Breast epithelium (tissue), 4 donors: ENCODE data around the gene RXFP3. TPM values are rescaled to one million over a fixed set of nuclear protein-coding genes. Genes with fewer than 3 reads are reported as not detected.

Experiments used
- DNase-seq, 2 donors: peaks; one replicate each; pipeline ENCODE4 v3.0.0-alpha.2; 2019; ENCODE audit warnings: low spot score in 2 of 2
- H3K27ac ChIP-seq, 2 donors: fragments of 200-600 bp; sonication (generic) in 1 of 2; one replicate each; pipeline ENCODE4 v1.5.1; 2016 to 2019; ENCODE audit warnings: mild to moderate bottlenecking in 1 of 2
- H3K27me3 ChIP-seq, 2 donors: fragments of 200-600 bp; sonication (generic) in 1 of 2; one replicate each; pipeline versions ENCODE4 v1.5.1 to v1.6.0; 2017 to 2019; ENCODE audit warnings: control low read depth in 1 of 2, mild to moderate bottlenecking in 1 of 2
- H3K36me3 ChIP-seq: fragments of 200-600 bp; one replicate; pipeline ENCODE4 v1.5.1; 2019
- H3K4me1 ChIP-seq, 2 donors: fragments of 200-600 bp; sonication (generic); one replicate each; pipeline ENCODE4 v1.5.1; 2016 to 2019; ENCODE audit warnings: control low read depth in 1 of 2
- H3K4me3 ChIP-seq, 3 donors: fragments of 200-600 bp; sonication (generic); 1 replicate in 2 of 3; 2 replicates in 1 of 3; pipeline ENCODE4 v1.5.1; 2016 to 2019; ENCODE audit warnings: mild to moderate bottlenecking in 3 of 3, moderate library complexity in 2 of 3
- H3K9me3 ChIP-seq, 2 donors: fragments of 200-600 bp; sonication (generic) in 1 of 2; one replicate each; pipeline ENCODE4 v1.5.1; 2016 to 2019; ENCODE audit warnings: control low read depth in 1 of 2
- POLR2A ChIP-seq: fragments of 450-650 bp; IDR thresholded peaks from one replicate; pipeline ENCODE4 v1.6.1; 2016; ENCODE audit warnings: antibody characterized with exemption, mild to moderate bottlenecking, moderate library complexity
- POLR2AphosphoS5 ChIP-seq, 3 donors: sonication (generic); formaldehyde crosslinking; IDR thresholded peaks; one replicate each; pipeline ENCODE4 v1.6.1; 2017; ENCODE audit warnings: antibody characterized with exemption in 3 of 3
- intact Hi-C: fragments of 100-400 bp; cut with DNase I; formaldehyde crosslinking; loops from one replicate; pipeline ENCODE4 v1.15.1; 2023; ENCODE audit warnings: low total_unique reads
- total RNA-seq, 3 donors: library from RNA; depleted of rRNA; stranded (reverse); fragments of >200 nt; gene quantifications; one replicate each; pipeline ENCODE4 v1.1.0, GENCODE V29; 2016
- TF ChIP-seq, protein P1 (sequence below), 3 donors: fragments of 450-650 bp; IDR thresholded peaks; one replicate each; pipeline ENCODE4 v1.5.1; 2016 to 2017; ENCODE audit warnings: antibody characterized with exemption in 3 of 3, mild to moderate bottlenecking in 3 of 3, moderate library complexity in 3 of 3

The RXFP3 gene
- total RNA-seq, 3 donors from 2014 or later: not detected

DNA sequence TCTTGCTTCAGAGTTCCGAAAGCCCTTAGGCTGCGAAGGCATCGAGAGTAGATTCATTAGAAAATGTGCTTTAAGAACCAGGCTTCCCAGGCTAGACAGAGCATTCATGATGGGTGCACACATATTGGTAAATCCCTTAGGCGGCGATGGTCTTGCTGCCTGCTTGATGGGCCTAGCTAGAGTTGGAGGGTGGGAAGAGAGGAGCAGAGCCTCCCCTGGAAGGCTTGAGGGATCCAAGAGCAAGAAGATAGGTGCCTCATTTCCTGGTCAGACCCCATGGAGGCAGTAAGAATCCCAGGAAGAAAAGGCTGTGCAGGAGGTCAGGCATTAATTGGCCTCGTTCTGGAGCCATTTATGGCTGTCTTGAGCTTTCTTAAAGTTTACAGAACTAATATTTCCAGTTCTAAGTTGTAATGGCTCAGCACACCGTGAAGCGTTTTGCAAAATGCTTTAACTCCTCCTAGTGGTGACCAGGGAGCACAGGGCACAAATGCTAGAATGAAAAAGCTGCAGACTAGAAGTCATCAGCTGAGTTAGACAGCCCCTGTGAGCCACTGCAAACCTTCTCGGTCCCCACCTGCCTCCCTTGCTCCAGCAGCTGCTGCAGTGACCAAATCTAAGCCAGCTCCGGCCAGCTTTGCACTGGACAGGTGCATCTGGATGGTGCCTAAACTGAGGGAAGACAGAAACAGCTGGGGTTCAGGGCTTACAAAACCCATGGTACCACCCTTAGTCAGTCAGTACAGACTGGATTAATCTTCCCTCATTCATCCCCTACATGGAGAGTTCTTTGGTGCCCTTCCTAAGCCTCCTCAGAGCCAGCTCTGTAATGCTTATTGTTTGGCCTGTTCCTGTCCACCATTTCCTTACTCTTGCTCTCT is 33.6 kb downstream of the RXFP3 start:
- no peak for DNase-seq
- H3K9me3 ChIP-seq: no peaks in the 10 kb centered on the region
- no peaks in the 10 kb centered on the region for H3K36me3 ChIP-seq
- H3K4me1 ChIP-seq: no peaks in the 10 kb centered on the region
- H3K27ac ChIP-seq: no peak overlapping the region
- no peak overlapping the region for H3K4me3 ChIP-seq
- no peaks in the 10 kb centered on the region for H3K27me3 ChIP-seq
- no peak for TF ChIP-seq POLR2AphosphoS5 (IDR thresholded peaks at IDR 0.05)
- TF ChIP-seq, protein P1, sequence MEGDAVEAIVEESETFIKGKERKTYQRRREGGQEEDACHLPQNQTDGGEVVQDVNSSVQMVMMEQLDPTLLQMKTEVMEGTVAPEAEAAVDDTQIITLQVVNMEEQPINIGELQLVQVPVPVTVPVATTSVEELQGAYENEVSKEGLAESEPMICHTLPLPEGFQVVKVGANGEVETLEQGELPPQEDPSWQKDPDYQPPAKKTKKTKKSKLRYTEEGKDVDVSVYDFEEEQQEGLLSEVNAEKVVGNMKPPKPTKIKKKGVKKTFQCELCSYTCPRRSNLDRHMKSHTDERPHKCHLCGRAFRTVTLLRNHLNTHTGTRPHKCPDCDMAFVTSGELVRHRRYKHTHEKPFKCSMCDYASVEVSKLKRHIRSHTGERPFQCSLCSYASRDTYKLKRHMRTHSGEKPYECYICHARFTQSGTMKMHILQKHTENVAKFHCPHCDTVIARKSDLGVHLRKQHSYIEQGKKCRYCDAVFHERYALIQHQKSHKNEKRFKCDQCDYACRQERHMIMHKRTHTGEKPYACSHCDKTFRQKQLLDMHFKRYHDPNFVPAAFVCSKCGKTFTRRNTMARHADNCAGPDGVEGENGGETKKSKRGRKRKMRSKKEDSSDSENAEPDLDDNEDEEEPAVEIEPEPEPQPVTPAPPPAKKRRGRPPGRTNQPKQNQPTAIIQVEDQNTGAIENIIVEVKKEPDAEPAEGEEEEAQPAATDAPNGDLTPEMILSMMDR (IDR thresholded peaks at IDR 0.05): peak in 2 of 3 donors; percentile 35 to 49
- intact Hi-C loops: no loop called here

DNA sequence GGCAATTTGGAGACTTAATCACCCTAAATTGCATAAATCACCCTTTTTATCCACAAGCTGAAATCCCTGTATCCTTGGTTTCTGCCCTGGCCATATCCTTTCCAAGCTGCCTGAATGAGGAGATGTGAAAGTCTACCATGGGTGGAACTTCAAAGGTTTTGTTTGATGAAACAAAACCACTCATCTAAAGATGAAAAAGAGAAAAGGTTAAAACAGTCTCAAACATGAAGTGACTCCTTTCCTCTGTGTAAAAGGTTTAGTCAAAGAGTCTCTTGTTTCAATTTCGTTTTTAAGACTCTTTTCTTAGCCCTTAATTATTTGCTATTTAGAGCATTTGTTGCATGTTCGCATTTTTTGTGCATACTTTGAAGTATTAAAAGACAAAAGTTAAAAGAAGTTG is 37.1 kb downstream of the RXFP3 start:
- Histone ChIP-seq H3K4me3 (no peak overlapping the region), H3K9me3 (no peaks in the 10 kb centered on the region), H3K4me1 (no peaks in the 10 kb centered on the region), H3K27me3 (no peaks in the 10 kb centered on the region), H3K36me3 (no peaks in the 10 kb centered on the region), H3K27ac (no peak overlapping the region)
- TF ChIP-seq, protein P1 (IDR thresholded peaks at IDR 0.05): no peak
- TF ChIP-seq POLR2A (no peak), POLR2AphosphoS5 (IDR thresholded peaks at IDR 0.05) (no peak)
- intact Hi-C loops: no loop called here
- DNase-seq: no peak

DNA sequence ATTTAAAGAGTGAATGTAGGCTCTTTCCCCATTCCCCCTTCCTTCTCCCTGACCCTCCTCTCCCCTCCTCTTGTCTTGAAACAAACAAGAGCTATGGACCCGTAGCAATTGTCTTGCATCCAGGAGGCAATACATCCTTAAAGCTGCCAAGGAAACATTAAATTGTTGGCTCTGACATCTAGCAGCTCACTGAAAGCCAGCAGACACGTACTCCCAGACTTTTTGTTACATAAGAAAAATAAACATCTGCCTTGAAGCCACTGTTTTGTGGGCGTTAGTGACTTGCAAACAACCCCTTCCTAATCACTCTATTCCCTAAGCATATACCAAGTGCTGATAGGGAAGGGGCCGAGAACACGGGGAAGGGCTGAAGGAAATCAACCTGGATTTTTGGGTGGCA is 39.7 kb downstream of the RXFP3 start:
- Histone ChIP-seq H3K27ac (no peak overlapping the region), H3K36me3 (no peaks in the 10 kb centered on the region), H3K9me3 (no peaks in the 10 kb centered on the region), H3K4me3 (no peak overlapping the region), H3K4me1 (peaks cover 0 to 1% of the 10 kb centered on the region in 2 donors), H3K27me3 (no peaks in the 10 kb centered on the region)
- TF ChIP-seq, protein P1 (IDR thresholded peaks at IDR 0.05): no peak
- TF ChIP-seq POLR2AphosphoS5 (IDR thresholded peaks at IDR 0.05) (no peak), POLR2A (no peak)
- intact Hi-C loops: no loop called here
- DNase-seq: no peak

DNA sequence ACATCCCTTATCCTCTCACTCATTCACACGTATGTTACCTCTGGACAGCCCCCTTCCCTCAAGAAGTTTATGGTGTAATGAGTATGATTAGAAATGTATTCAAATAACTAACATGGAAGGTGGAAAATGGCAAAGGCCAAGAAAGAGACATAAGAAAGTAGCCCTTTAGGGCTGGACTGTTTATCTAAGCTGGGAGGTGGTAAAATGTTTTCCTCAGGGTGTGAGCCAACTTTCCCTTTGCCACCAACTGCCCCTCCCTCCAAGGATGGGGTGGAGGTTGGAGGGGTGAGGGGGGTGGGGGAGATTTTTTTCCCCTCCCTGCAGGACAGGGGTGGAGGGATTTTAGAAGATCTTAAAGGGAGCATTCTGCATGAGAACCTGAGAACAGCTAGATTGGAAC is 40.1 kb downstream of the RXFP3 start:
- TF ChIP-seq POLR2A (no peak), POLR2AphosphoS5 (IDR thresholded peaks at IDR 0.05) (no peak)
- TF ChIP-seq, protein P1 (IDR thresholded peaks at IDR 0.05): no peak
- H3K4me3 ChIP-seq: no peak overlapping the region
- intact Hi-C loops: no loop called here
- no peaks in the 10 kb centered on the region for H3K9me3 ChIP-seq
- H3K27ac ChIP-seq: no peak overlapping the region
- no peaks in the 10 kb centered on the region for H3K36me3 ChIP-seq
- peaks cover 0 to 6% of the 10 kb centered on the region in 2 donors for H3K4me1 ChIP-seq
- DNase-seq: no peak
- H3K27me3 ChIP-seq: no peaks in the 10 kb centered on the region

DNA sequence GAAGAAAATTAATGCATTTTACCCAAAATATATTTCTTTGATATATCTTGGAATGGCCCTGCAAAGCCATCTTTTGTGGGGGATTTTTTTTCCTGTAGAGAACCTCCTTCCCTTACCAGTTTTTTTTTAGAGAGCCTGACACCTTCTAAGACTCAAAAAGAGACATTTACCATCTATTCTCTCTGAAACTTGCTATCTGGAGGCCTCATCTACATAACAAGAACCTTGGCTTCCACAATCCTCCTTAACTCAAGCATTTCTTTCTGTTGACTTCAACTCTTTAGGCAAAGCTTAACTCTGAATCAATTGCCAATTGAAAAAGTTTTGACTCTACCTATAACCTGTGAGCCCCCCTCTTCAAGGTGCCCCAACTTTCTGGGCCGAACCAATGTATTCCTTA is 42.1 kb downstream of the RXFP3 start:
- no peak for DNase-seq
- no peaks in the 10 kb centered on the region for H3K27me3 ChIP-seq
- H3K4me3 ChIP-seq: no peak overlapping the region
- intact Hi-C loops: no loop called here
- no peaks in the 10 kb centered on the region for H3K9me3 ChIP-seq
- no peak overlapping the region for H3K27ac ChIP-seq
- H3K4me1 ChIP-seq: peaks cover 0 to 6% of the 10 kb centered on the region in 2 donors
- TF ChIP-seq, protein P1 (IDR thresholded peaks at IDR 0.05): no peak
- TF ChIP-seq POLR2A: no peak
- TF ChIP-seq POLR2AphosphoS5 (IDR thresholded peaks at IDR 0.05): no peak
- no peaks in the 10 kb centered on the region for H3K36me3 ChIP-seq
